ENCODE measurements around the gene RSPH9. TPM values are rescaled to one million over a fixed set of nuclear protein-coding genes. Genes with fewer than 3 reads are reported as not detected.

Gene RSPH9
- total and polyA plus RNA-seq, 7 experiments from 2014 or later, result 0.96 to 1.1 TPM; not detected in 5

DNA sequence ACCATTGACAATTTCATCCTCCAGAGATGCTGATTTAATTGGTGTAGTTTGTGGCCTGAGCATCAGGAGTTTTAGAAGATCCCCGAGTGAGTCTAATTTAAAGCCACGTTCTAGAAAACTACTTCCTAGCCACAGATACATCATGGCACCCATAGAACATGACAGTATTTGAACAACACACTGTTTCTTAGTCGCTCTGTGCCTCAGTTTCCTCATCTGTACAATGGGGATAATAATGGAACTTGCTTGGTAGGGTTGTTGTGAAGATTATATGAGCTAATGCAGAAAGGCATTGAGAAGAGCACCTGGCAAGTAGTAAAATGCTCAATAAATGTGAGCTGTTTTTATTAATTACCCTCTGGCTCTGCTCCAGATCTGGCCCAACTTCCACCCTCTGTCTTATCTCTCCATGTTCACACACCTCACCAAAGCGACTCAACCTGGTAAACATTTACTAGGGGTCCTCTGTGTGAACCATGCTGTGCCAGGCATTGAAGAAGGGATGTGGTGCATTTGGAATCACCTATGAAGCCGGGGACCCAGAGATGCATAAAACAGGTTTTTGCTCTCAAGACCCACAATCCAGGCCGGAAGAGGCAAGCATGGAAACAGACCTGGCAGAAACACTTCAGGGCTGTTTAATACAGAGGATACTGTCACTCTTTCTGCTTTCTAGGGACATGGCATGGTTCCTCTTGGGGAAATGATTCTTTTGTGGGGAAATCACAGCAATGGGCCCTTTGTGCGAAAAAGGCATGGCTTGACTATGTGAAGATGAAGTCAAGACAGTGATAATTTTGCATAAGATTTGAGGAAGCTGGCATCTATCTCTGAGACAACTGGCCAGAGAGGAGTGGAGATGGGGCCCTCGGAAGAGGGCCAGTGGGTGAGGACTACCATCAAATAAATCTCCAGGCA, 58.9 kb downstream of the RSPH9 start:
- H3K4me3 ChIP-seq (ENCODE audit: low read length), result no peak overlapping the region
- H3K36me3 Mint-ChIP-seq, result no peaks in the 10 kb centered on the region
- peak; percentile 44 for ATAC-seq
- CTCF ChIA-PET, result no interaction called here
- no peaks in the 10 kb centered on the region for H3K27me3 ChIP-seq (ENCODE audit: control insufficient read depth in 2 of 2, insufficient read depth in 2 of 2, low read length in 2 of 2)
- POLR2A ChIA-PET, result interaction anchor here (0.6 kb wide), 1 partner anchor 106 kb away, joined by 3 read pairs; no protein-coding TSS in a partner anchor
- H3K4me1 Mint-ChIP-seq, result peaks cover 0 to 11% (median 0%) of the 10 kb centered on the region in 7 donors
- no peaks in the 10 kb centered on the region for H3K36me3 ChIP-seq (ENCODE audit: control insufficient read depth in 2 of 3, insufficient read depth in 3 of 3, low read length in 3 of 3)
- no peaks in the 10 kb centered on the region for H3K9me3 ChIP-seq (ENCODE audit: control insufficient read depth in 2 of 3, low read length in 3 of 3)
- H3K27me3 Mint-ChIP-seq, result peaks cover 24 to 39% (median 25%) of the 10 kb centered on the region in 5 donors
- DNase-seq, result no peak
- H3K4me3 Mint-ChIP-seq, result no peak overlapping the region
- no peak overlapping the region for H3K27ac Mint-ChIP-seq
- H3K27ac ChIP-seq (ENCODE audit: low read depth, low read length), result no peak overlapping the region
- no peaks in the 10 kb centered on the region for H3K4me1 ChIP-seq (ENCODE audit: control insufficient read depth in 2 of 2, insufficient read depth in 2 of 2, low read length in 2 of 2)
- intact Hi-C loops (cut with micrococcal nuclease), result no loop called here
- H3K9me3 Mint-ChIP-seq, result no peaks in the 10 kb centered on the region

GRCh38 chr6:43705996-43706395, 61.2 kb downstream of the RSPH9 start:
- Mint-ChIP-seq H3K27ac (no peak overlapping the region), H3K4me3 (no peak overlapping the region), H3K4me1 (peaks cover 0 to 22% (median 0%) of the 10 kb centered on the region in 7 donors), H3K9me3 (no peaks in the 10 kb centered on the region), H3K27me3 (peaks cover 19 to 34% (median 30%) of the 10 kb centered on the region in 5 donors), H3K36me3 (no peaks in the 10 kb centered on the region)
- intact Hi-C loops (cut with micrococcal nuclease), result no loop called here
- DNase-seq, result no peak
- CTCF ChIA-PET, result no interaction called here
- Histone ChIP-seq H3K4me1 (ENCODE audit: control insufficient read depth in 2 of 2, insufficient read depth in 2 of 2, low read length in 2 of 2) (no peaks in the 10 kb centered on the region), H3K36me3 (ENCODE audit: control insufficient read depth in 2 of 3, insufficient read depth in 3 of 3, low read length in 3 of 3) (no peaks in the 10 kb centered on the region), H3K9me3 (ENCODE audit: control insufficient read depth in 2 of 3, low read length in 3 of 3) (no peaks in the 10 kb centered on the region), H3K27ac (ENCODE audit: low read depth, low read length) (no peak overlapping the region), H3K4me3 (ENCODE audit: low read length) (no peak overlapping the region), H3K27me3 (ENCODE audit: control insufficient read depth in 2 of 2, insufficient read depth in 2 of 2, low read length in 2 of 2) (no peaks in the 10 kb centered on the region)
- POLR2A ChIA-PET, result no interaction called here
- ATAC-seq, result peak; percentile 44

GRCh38 chr6:43706788-43707187, 62.0 kb downstream of the RSPH9 start:
- no peaks in the 10 kb centered on the region for H3K9me3 ChIP-seq (ENCODE audit: control insufficient read depth in 2 of 3, low read length in 3 of 3)
- ATAC-seq (no peak), DNase-seq (no peak)
- ChIA-PET CTCF (no interaction called here), POLR2A (no interaction called here)
- Mint-ChIP-seq H3K36me3 (no peaks in the 10 kb centered on the region), H3K9me3 (no peaks in the 10 kb centered on the region), H3K4me3 (no peak overlapping the region), H3K27me3 (peaks cover 15 to 35% (median 30%) of the 10 kb centered on the region in 5 donors), H3K27ac (peak overlapping the region in 1 of 9 donors; percentile 16), H3K4me1 (peaks cover 0 to 22% (median 0%) of the 10 kb centered on the region in 7 donors)
- H3K4me1 ChIP-seq (ENCODE audit: control insufficient read depth in 2 of 2, insufficient read depth in 2 of 2, low read length in 2 of 2), result no peaks in the 10 kb centered on the region
- no peak overlapping the region for H3K27ac ChIP-seq (ENCODE audit: low read depth, low read length)
- H3K36me3 ChIP-seq (ENCODE audit: control insufficient read depth in 2 of 3, insufficient read depth in 3 of 3, low read length in 3 of 3), result no peaks in the 10 kb centered on the region
- H3K27me3 ChIP-seq (ENCODE audit: control insufficient read depth in 2 of 2, insufficient read depth in 2 of 2, low read length in 2 of 2), result no peaks in the 10 kb centered on the region
- H3K4me3 ChIP-seq (ENCODE audit: low read length), result no peak overlapping the region
- intact Hi-C loops (cut with micrococcal nuclease), result no loop called here

DNA sequence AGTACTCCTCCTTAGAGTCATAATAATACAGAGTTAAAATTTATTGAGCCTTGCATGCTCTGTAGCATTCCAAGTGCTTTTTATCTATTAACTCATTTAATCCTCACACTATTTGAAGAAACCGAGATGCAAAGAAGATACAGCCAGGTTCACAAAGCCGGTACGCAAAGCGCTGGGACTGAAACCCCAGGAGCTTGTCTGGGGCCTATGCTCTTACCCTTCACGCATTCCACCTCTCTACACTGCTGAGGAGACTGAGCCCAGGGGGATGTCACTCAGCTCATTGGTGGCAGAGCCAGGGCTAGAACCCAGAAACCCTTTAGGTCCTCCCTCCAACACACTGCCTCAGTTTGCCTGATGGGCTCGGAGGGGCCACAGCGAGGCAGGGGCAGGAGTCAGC, 62.4 kb downstream of the RSPH9 start:
- ATAC-seq (no peak), DNase-seq (no peak)
- H3K27me3 ChIP-seq (ENCODE audit: control insufficient read depth in 2 of 2, insufficient read depth in 2 of 2, low read length in 2 of 2), result no peaks in the 10 kb centered on the region
- no peaks in the 10 kb centered on the region for H3K9me3 ChIP-seq (ENCODE audit: control insufficient read depth in 2 of 3, low read length in 3 of 3)
- POLR2A ChIA-PET, result no interaction called here
- Mint-ChIP-seq H3K9me3 (no peaks in the 10 kb centered on the region), H3K4me3 (no peak overlapping the region), H3K27ac (no peak overlapping the region), H3K27me3 (peaks cover 15 to 38% (median 27%) of the 10 kb centered on the region in 5 donors), H3K36me3 (no peaks in the 10 kb centered on the region), H3K4me1 (peaks cover 0 to 22% (median 0%) of the 10 kb centered on the region in 7 donors)
- H3K4me1 ChIP-seq (ENCODE audit: control insufficient read depth in 2 of 2, insufficient read depth in 2 of 2, low read length in 2 of 2), result no peaks in the 10 kb centered on the region
- CTCF ChIA-PET, result no interaction called here
- no peak overlapping the region for H3K27ac ChIP-seq (ENCODE audit: low read depth, low read length)
- intact Hi-C loops (cut with micrococcal nuclease), result no loop called here
- H3K36me3 ChIP-seq (ENCODE audit: control insufficient read depth in 2 of 3, insufficient read depth in 3 of 3, low read length in 3 of 3), result no peaks in the 10 kb centered on the region
- H3K4me3 ChIP-seq (ENCODE audit: low read length), result no peak overlapping the region

- Mint-ChIP-seq H3K27me3 (peaks cover 10 to 38% (median 24%) of the 10 kb centered on the region in 5 donors), H3K9me3 (no peaks in the 10 kb centered on the region), H3K4me3 (no peak overlapping the region), H3K27ac (no peak overlapping the region), H3K4me1 (peaks cover 0 to 19% (median 0%) of the 10 kb centered on the region in 7 donors), H3K36me3 (no peaks in the 10 kb centered on the region)
- no peak overlapping the region for H3K27ac ChIP-seq (ENCODE audit: low read depth, low read length)
- no peaks in the 10 kb centered on the region for H3K27me3 ChIP-seq (ENCODE audit: control insufficient read depth in 2 of 2, insufficient read depth in 2 of 2, low read length in 2 of 2)
- ChIA-PET POLR2A (no interaction called here), CTCF (no interaction called here)
- intact Hi-C loops (cut with micrococcal nuclease), result no loop called here
- no peaks in the 10 kb centered on the region for H3K9me3 ChIP-seq (ENCODE audit: control insufficient read depth in 2 of 3, low read length in 3 of 3)
- ATAC-seq (no peak), DNase-seq (no peak)
- no peak overlapping the region for H3K4me3 ChIP-seq (ENCODE audit: low read length)
- H3K4me1 ChIP-seq (ENCODE audit: control insufficient read depth in 2 of 2, insufficient read depth in 2 of 2, low read length in 2 of 2), result no peaks in the 10 kb centered on the region
- H3K36me3 ChIP-seq (ENCODE audit: control insufficient read depth in 2 of 3, insufficient read depth in 3 of 3, low read length in 3 of 3), result no peaks in the 10 kb centered on the region
Observed at GRCh38 chr6:43707767-43708166, 62.9 kb downstream of the RSPH9 start.

- no peaks in the 10 kb centered on the region for H3K9me3 Mint-ChIP-seq
Observed at GRCh38 chr6:43708860-43709653, 64.2 kb downstream of the RSPH9 start.

More at GRCh38 chr6:43708860-43709653, 64.2 kb downstream of the RSPH9 start:
- no peak for DNase-seq
- Histone ChIP-seq H3K4me3 (ENCODE audit: low read length) (no peak overlapping the region), H3K27me3 (ENCODE audit: control insufficient read depth in 2 of 2, insufficient read depth in 2 of 2, low read length in 2 of 2) (no peaks in the 10 kb centered on the region), H3K9me3 (ENCODE audit: control insufficient read depth in 2 of 3, low read length in 3 of 3) (no peaks in the 10 kb centered on the region), H3K36me3 (ENCODE audit: control insufficient read depth in 2 of 3, insufficient read depth in 3 of 3, low read length in 3 of 3) (no peaks in the 10 kb centered on the region), H3K4me1 (ENCODE audit: control insufficient read depth in 2 of 2, insufficient read depth in 2 of 2, low read length in 2 of 2) (no peaks in the 10 kb centered on the region), H3K27ac (ENCODE audit: low read depth, low read length) (no peak overlapping the region)
- ChIA-PET CTCF (no interaction called here), POLR2A (interaction anchor here (0.6 kb wide), 1 partner anchor 12 kb away, joined by 3 read pairs; no protein-coding TSS in a partner anchor)
- Mint-ChIP-seq H3K4me3 (no peak overlapping the region), H3K4me1 (peaks cover 0 to 22% (median 3%) of the 10 kb centered on the region in 7 donors), H3K36me3 (no peaks in the 10 kb centered on the region), H3K27ac (peak overlapping the region in 1 of 9 donors; percentile 1), H3K27me3 (peaks cover 14 to 38% (median 24%) of the 10 kb centered on the region in 5 donors)
- ATAC-seq, result peak; percentile 57
- intact Hi-C loops (cut with micrococcal nuclease), result no loop called here

Data from naive thymus-derived CD4-positive, alpha-beta T cell (primary cell).